K562 (cell line): ENCODE data around the gene IL27RA. TPM values are rescaled to one million over a fixed set of nuclear protein-coding genes. Genes with fewer than 3 reads are reported as not detected.

Experiments
- CAMTA2 ChIP-seq: fragments of 250-450 bp; sonication (Bioruptor Pico); conservative IDR thresholded peaks from 2 replicates; pipeline ENCODE4 v1.5.1; 2022
- EHMT2 ChIP-seq: fragments of 450-650 bp; IDR thresholded peaks from 2 replicates; pipeline ENCODE4 v1.6.1; 2018; ENCODE audit warnings: antibody characterized with exemption
- ELK1 ChIP-seq: sonication (generic); formaldehyde crosslinking; IDR thresholded peaks from 2 replicates; pipeline ENCODE4 v1.8.1; 2022; ENCODE audit warnings: missing genetic modification reagents
- HDAC8 ChIP-seq: fragments of 450-650 bp; IDR thresholded peaks from 2 replicates; pipeline ENCODE4 v1.6.1; 2016; ENCODE audit warnings: mild to moderate bottlenecking, missing genetic modification characterization, moderate library complexity, missing compliant biosample characterization
- MED1 ChIP-seq: sonication (generic); formaldehyde crosslinking; IDR thresholded peaks from 2 replicates; pipeline ENCODE4 v1.8.1; 2023; ENCODE audit warnings: missing genetic modification reagents, borderline replicate concordance
- PHF21A ChIP-seq: fragments of 450-650 bp; IDR thresholded peaks from 2 replicates; pipeline ENCODE4 v1.6.1; 2017; ENCODE audit warnings: low read depth, borderline replicate concordance
- POLR2H ChIP-seq: IDR thresholded peaks from 2 replicates; pipeline ENCODE4 v1.6.1; 2016; ENCODE audit warnings: missing genetic modification characterization, low read depth, mild to moderate bottlenecking, control low read depth, missing compliant biosample characterization, moderate library complexity
- PTRF ChIP-seq: fragments of 450-650 bp; IDR thresholded peaks from 2 replicates; pipeline ENCODE4 v1.6.1; 2016; ENCODE audit warnings: mild to moderate bottlenecking, missing genetic modification characterization, missing compliant biosample characterization
- RBM14 ChIP-seq: fragments of 200-400 bp; formaldehyde crosslinking; IDR thresholded peaks from 2 replicates; pipeline ENCODE4 v1.6.1; 2018; ENCODE audit warnings: low read depth, mild to moderate bottlenecking, low read length, moderate library complexity, borderline replicate concordance; ENCODE audit not compliant: insufficient read depth
- ZBED1 ChIP-seq: IDR thresholded peaks from 2 replicates; pipeline ENCODE4 v1.6.1; 2014
- ZBTB9 ChIP-seq: fragments of 450-650 bp; formaldehyde crosslinking; IDR thresholded peaks from 2 replicates; pipeline ENCODE4 v1.4.0; 2020; ENCODE audit warnings: mild to moderate bottlenecking, moderate library complexity
- ZKSCAN8 ChIP-seq: fragments of 200-800 bp; sonication (Bioruptor generic); IDR thresholded peaks from 2 replicates; pipeline ENCODE4 v1.6.1; 2016; ENCODE audit warnings: missing genetic modification characterization, missing compliant biosample characterization
- ZNF232 ChIP-seq: sonication (generic); formaldehyde crosslinking; IDR thresholded peaks from 2 replicates; pipeline ENCODE4 v1.8.0; 2022; ENCODE audit warnings: mild to moderate bottlenecking, missing genetic modification reagents
- ZNF324 ChIP-seq: fragments of 250-450 bp; sonication (Bioruptor Pico); IDR thresholded peaks from 2 replicates; pipeline ENCODE4 v1.4.0; 2020; ENCODE audit warnings: mild to moderate bottlenecking
- ZNF384 ChIP-seq: IDR thresholded peaks from 2 replicates; pipeline ENCODE4 v1.6.1; 2012; ENCODE audit warnings: low read depth, low read length, improper control_type of control experiment
- ZNF785 ChIP-seq: fragments of 250-450 bp; sonication (Bioruptor Pico); IDR thresholded peaks from 2 replicates; pipeline ENCODE4 v1.4.0; 2020; ENCODE audit warnings: mild to moderate bottlenecking
- ZSCAN29 ChIP-seq: fragments of 450-650 bp; IDR thresholded peaks from 2 replicates; pipeline ENCODE4 v1.6.1; 2017
- polyA plus RNA-seq, 8 experiments: library from polyadenylated mRNA; depleted of rRNA in 4 of 8; stranded (reverse) in 5 of 8; unstranded in 3 of 8; fragments of >200 nt; fragmentation: Nextera tagmentation in 2 of 8; fragmentation: Illumina TruSeq in 1 of 8; extraction: Ambion mirVana in 2 of 8; extraction: Trizol in 1 of 8; gene quantifications; 2 replicates each; pipeline versions ENCODE4 v1.2.1 to v1.2.3, GENCODE V29; 2011 to 2014; ENCODE audit warnings: inconsistent platforms in 1 of 8, missing spikeins in 1 of 8
- total RNA-seq, 7 experiments: library from RNA; depleted of rRNA in 6 of 7; stranded (reverse); fragments of >200 nt in 6 of 7; fragmentation: Illumina TruSeq in 2 of 7; extraction: Trizol in 2 of 7; gene quantifications; 2 replicates each; pipeline versions ENCODE4 v1.2.1 to v1.2.3, GENCODE V29; 2011 to 2021; ENCODE audit warnings: low replicate concordance in 1 of 7
- TF ChIP-seq, protein P1 (sequence below): fragments of 250-450 bp; sonication (Bioruptor Pico); IDR thresholded peaks from 2 replicates; pipeline ENCODE4 v1.9.0; 2021; ENCODE audit warnings: mild to moderate bottlenecking, inconsistent platforms
- TF ChIP-seq, protein P2 (sequence below): sonication (generic); formaldehyde crosslinking; IDR thresholded peaks from 2 replicates; pipeline ENCODE4 v1.5.0; 2020; ENCODE audit warnings: missing genetic modification reagents
- TF ChIP-seq, protein P3 (sequence below): fragments of 450-650 bp; IDR thresholded peaks from 2 replicates; pipeline ENCODE4 v1.6.1; 2016; ENCODE audit warnings: borderline replicate concordance
- TF ChIP-seq, protein P4 (sequence below): IDR thresholded peaks from 2 replicates; pipeline ENCODE4 v1.6.1; 2011; ENCODE audit warnings: borderline replicate concordance, low read depth, mild to moderate bottlenecking, moderate library complexity, low read length; ENCODE audit not compliant: insufficient read depth, poor library complexity, severe bottlenecking

Gene IL27RA
- total and polyA plus RNA-seq, 9 of the 15 experiments (the other 6 are each of a cell fraction or from before 2014, with no cell fraction given): 1.9 to 15.9 (median 12.0) TPM

- TF ChIP-seq, protein P1, sequence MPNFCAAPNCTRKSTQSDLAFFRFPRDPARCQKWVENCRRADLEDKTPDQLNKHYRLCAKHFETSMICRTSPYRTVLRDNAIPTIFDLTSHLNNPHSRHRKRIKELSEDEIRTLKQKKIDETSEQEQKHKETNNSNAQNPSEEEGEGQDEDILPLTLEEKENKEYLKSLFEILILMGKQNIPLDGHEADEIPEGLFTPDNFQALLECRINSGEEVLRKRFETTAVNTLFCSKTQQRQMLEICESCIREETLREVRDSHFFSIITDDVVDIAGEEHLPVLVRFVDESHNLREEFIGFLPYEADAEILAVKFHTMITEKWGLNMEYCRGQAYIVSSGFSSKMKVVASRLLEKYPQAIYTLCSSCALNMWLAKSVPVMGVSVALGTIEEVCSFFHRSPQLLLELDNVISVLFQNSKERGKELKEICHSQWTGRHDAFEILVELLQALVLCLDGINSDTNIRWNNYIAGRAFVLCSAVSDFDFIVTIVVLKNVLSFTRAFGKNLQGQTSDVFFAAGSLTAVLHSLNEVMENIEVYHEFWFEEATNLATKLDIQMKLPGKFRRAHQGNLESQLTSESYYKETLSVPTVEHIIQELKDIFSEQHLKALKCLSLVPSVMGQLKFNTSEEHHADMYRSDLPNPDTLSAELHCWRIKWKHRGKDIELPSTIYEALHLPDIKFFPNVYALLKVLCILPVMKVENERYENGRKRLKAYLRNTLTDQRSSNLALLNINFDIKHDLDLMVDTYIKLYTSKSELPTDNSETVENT (CRISPR knock-in tag): no peak
- TF ChIP-seq HDAC8 (tag) (no peak), ZNF384 (no peak), PTRF (tag) (no peak), ZNF785 (CRISPR knock-in tag) (no peak), ZSCAN29 (no peak), ZNF232 (CRISPR knock-in tag) (no peak), CAMTA2 (CRISPR knock-in tag) (no peak), ZNF324 (no peak), ZBED1 (no peak), ZKSCAN8 (no peak), MED1 (CRISPR knock-in tag) (no peak), ELK1 (CRISPR knock-in tag) (no peak), RBM14 (no peak), EHMT2 (no peak), POLR2H (tag) (no peak), ZBTB9 (CRISPR knock-in tag) (no peak), PHF21A (no peak)
- TF ChIP-seq, protein P2, sequence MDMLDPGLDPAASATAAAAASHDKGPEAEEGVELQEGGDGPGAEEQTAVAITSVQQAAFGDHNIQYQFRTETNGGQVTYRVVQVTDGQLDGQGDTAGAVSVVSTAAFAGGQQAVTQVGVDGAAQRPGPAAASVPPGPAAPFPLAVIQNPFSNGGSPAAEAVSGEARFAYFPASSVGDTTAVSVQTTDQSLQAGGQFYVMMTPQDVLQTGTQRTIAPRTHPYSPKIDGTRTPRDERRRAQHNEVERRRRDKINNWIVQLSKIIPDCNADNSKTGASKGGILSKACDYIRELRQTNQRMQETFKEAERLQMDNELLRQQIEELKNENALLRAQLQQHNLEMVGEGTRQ (CRISPR knock-in tag): no peak
- TF ChIP-seq, protein P3, sequence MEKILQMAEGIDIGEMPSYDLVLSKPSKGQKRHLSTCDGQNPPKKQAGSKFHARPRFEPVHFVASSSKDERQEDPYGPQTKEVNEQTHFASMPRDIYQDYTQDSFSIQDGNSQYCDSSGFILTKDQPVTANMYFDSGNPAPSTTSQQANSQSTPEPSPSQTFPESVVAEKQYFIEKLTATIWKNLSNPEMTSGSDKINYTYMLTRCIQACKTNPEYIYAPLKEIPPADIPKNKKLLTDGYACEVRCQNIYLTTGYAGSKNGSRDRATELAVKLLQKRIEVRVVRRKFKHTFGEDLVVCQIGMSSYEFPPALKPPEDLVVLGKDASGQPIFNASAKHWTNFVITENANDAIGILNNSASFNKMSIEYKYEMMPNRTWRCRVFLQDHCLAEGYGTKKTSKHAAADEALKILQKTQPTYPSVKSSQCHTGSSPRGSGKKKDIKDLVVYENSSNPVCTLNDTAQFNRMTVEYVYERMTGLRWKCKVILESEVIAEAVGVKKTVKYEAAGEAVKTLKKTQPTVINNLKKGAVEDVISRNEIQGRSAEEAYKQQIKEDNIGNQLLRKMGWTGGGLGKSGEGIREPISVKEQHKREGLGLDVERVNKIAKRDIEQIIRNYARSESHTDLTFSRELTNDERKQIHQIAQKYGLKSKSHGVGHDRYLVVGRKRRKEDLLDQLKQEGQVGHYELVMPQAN: no peak
- TF ChIP-seq, protein P4, sequence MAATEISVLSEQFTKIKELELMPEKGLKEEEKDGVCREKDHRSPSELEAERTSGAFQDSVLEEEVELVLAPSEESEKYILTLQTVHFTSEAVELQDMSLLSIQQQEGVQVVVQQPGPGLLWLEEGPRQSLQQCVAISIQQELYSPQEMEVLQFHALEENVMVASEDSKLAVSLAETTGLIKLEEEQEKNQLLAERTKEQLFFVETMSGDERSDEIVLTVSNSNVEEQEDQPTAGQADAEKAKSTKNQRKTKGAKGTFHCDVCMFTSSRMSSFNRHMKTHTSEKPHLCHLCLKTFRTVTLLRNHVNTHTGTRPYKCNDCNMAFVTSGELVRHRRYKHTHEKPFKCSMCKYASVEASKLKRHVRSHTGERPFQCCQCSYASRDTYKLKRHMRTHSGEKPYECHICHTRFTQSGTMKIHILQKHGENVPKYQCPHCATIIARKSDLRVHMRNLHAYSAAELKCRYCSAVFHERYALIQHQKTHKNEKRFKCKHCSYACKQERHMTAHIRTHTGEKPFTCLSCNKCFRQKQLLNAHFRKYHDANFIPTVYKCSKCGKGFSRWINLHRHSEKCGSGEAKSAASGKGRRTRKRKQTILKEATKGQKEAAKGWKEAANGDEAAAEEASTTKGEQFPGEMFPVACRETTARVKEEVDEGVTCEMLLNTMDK: peak; percentile 62
These were observed 27.5 kb downstream of the IL27RA start (continued) for GRCh38 chr19:14059093-14059480.
